ENCODE measurements around the gene PAPOLA. TPM values are rescaled to one million over a fixed set of nuclear protein-coding genes. Genes with fewer than 3 reads are reported as not detected.
"Not testable (repeated sequence)": the region's sequence is repeated elsewhere in the genome, so short reads cannot be mapped to it uniquely, and the experiment has no call there.

Gene PAPOLA
- 225 TPM for polyA plus RNA-seq (2013, experiment 1 of 4)
- 227 TPM for polyA plus RNA-seq (2013, experiment 2 of 4)
- 193 TPM for polyA plus RNA-seq (2013, experiment 3 of 4)
- 204 TPM for polyA plus RNA-seq (2013, experiment 4 of 4)

- Histone ChIP-seq H3K27ac (ENCODE audit: insufficient read depth, low read depth, low read length, poor library complexity, severe bottlenecking) (peak within 1 kb of the TSS; percentile 94), H3K4me3 (ENCODE audit: insufficient read depth, low read depth, low read length) (peak within 1 kb of the TSS; percentile 91), H3K27me3 (ENCODE audit: control insufficient read depth, insufficient read depth, low read length, poor library complexity, severe bottlenecking) (no peaks in the 10 kb centered on the region), H3K36me3 (ENCODE audit: control insufficient read depth, insufficient read depth, low read length) (no peaks in the 10 kb centered on the region), H3K9me3 (ENCODE audit: control insufficient read depth, low read length) (no peaks in the 10 kb centered on the region), H3K4me1 (ENCODE audit: control insufficient read depth, insufficient read depth, low read length) (peaks cover 8% of the 10 kb centered on the region)
- 0% methylated on average over 86 to 87 of the region's 87 CpGs for WGBS, 2 experiments
Observed at GRCh38 chr14:96501740-96502620, at the start of gene PAPOLA. TSS of gene PAPOLA (plus strand) at chr14:96502382. CDS start at chr14:96502593, 211 bp downstream.

DNA sequence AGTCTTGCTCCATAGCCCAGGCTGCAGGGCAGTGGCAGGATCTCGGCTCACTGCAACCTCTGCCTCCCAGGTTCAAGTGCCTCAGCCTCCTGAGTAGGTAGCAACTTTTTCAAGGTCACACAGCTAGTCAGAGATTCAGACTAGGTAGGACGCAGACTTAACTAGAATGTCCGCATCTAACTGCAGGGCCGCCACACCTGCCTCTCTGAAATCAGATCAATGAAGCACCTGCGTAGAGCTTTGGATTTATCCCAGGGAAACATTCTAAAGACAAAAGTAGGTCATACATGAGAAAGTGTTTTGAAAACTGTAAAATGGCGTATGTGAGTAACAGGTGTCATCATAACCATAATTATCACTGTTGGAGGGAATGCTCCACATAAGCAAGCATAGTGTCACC, 49.5 kb upstream of the PAPOLA start:
- no peak overlapping the region for H3K4me3 ChIP-seq (ENCODE audit: insufficient read depth, low read depth, low read length)
- H3K27ac ChIP-seq (ENCODE audit: insufficient read depth, low read depth, low read length, poor library complexity, severe bottlenecking) = no peak overlapping the region
- H3K27me3 ChIP-seq (ENCODE audit: control insufficient read depth, insufficient read depth, low read length, poor library complexity, severe bottlenecking) = no peaks in the 10 kb centered on the region
- 93 to 94% methylated on average over 6 of the region's 6 CpGs for WGBS, 2 experiments
- H3K4me1 ChIP-seq (ENCODE audit: control insufficient read depth, insufficient read depth, low read length) = no peaks in the 10 kb centered on the region
- no peaks in the 10 kb centered on the region for H3K9me3 ChIP-seq (ENCODE audit: control insufficient read depth, low read length)
- H3K36me3 ChIP-seq (ENCODE audit: control insufficient read depth, insufficient read depth, low read length) = no peaks in the 10 kb centered on the region

- Histone ChIP-seq H3K9me3 (ENCODE audit: control insufficient read depth, low read length) (no peaks in the 10 kb centered on the region), H3K27me3 (ENCODE audit: control insufficient read depth, insufficient read depth, low read length, poor library complexity, severe bottlenecking) (no peaks in the 10 kb centered on the region), H3K27ac (ENCODE audit: insufficient read depth, low read depth, low read length, poor library complexity, severe bottlenecking) (no peak overlapping the region), H3K4me1 (ENCODE audit: control insufficient read depth, insufficient read depth, low read length) (no peaks in the 10 kb centered on the region), H3K4me3 (ENCODE audit: insufficient read depth, low read depth, low read length) (no peak overlapping the region), H3K36me3 (ENCODE audit: control insufficient read depth, insufficient read depth, low read length) (no peaks in the 10 kb centered on the region)
- 88 to 93% methylated on average over 5 of the region's 5 CpGs for WGBS, 2 experiments
Observed at GRCh38 chr14:96455588-96455987, 46.6 kb upstream of the PAPOLA start.

- Histone ChIP-seq H3K4me3 (ENCODE audit: insufficient read depth, low read depth, low read length) (no peak overlapping the region), H3K27me3 (ENCODE audit: control insufficient read depth, insufficient read depth, low read length, poor library complexity, severe bottlenecking) (no peaks in the 10 kb centered on the region)
Observed at GRCh38 chr14:96459851-96460250, 42.3 kb upstream of the PAPOLA start.

GRCh38 chr14:96461950-96462798, 40.0 kb upstream of the PAPOLA start:
- Histone ChIP-seq H3K36me3 (ENCODE audit: control insufficient read depth, insufficient read depth, low read length) (no peaks in the 10 kb centered on the region), H3K27ac (ENCODE audit: insufficient read depth, low read depth, low read length, poor library complexity, severe bottlenecking) (no peak overlapping the region), H3K9me3 (ENCODE audit: control insufficient read depth, low read length) (no peaks in the 10 kb centered on the region), H3K27me3 (ENCODE audit: control insufficient read depth, insufficient read depth, low read length, poor library complexity, severe bottlenecking) (no peaks in the 10 kb centered on the region), H3K4me1 (ENCODE audit: control insufficient read depth, insufficient read depth, low read length) (no peaks in the 10 kb centered on the region), H3K4me3 (ENCODE audit: insufficient read depth, low read depth, low read length) (no peak overlapping the region)
- 84 to 88% methylated on average over 8 of the region's 8 CpGs for WGBS, 2 experiments

More at GRCh38 chr14:96459851-96460250, 42.3 kb upstream of the PAPOLA start:
- H3K4me1 ChIP-seq (ENCODE audit: control insufficient read depth, insufficient read depth, low read length) = no peaks in the 10 kb centered on the region
- WGBS, 2 experiments = 88 to 98% methylated on average over 3 of the region's 3 CpGs
- no peaks in the 10 kb centered on the region for H3K36me3 ChIP-seq (ENCODE audit: control insufficient read depth, insufficient read depth, low read length)
- H3K9me3 ChIP-seq (ENCODE audit: control insufficient read depth, low read length) = no peaks in the 10 kb centered on the region
- no peak overlapping the region for H3K27ac ChIP-seq (ENCODE audit: insufficient read depth, low read depth, low read length, poor library complexity, severe bottlenecking)

DNA sequence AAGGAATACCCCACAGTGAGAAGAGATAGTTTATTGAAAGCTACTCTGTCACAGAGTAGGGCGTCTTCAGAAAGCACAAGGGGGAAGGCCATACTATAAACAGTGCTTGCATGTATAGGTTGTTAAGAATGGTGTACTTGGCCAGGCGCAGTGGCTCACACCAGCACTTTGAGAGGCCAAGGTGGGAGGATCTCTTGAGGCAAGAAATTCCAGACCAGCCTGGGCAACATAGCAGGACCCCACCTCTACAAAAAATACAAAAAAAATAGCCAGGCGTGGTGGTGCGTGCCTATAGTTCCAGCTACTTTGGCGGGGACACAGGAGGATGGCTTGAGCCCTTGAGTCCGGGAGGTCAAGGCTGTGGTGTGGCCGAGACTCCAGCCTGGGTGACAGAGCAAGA, 38.0 kb upstream of the PAPOLA start:
- Histone ChIP-seq H3K27ac (ENCODE audit: insufficient read depth, low read depth, low read length, poor library complexity, severe bottlenecking) (no peak overlapping the region), H3K4me1 (ENCODE audit: control insufficient read depth, insufficient read depth, low read length) (no peaks in the 10 kb centered on the region), H3K4me3 (ENCODE audit: insufficient read depth, low read depth, low read length) (no peak overlapping the region), H3K36me3 (ENCODE audit: control insufficient read depth, insufficient read depth, low read length) (no peaks in the 10 kb centered on the region), H3K27me3 (ENCODE audit: control insufficient read depth, insufficient read depth, low read length, poor library complexity, severe bottlenecking) (no peaks in the 10 kb centered on the region), H3K9me3 (ENCODE audit: control insufficient read depth, low read length) (no peaks in the 10 kb centered on the region)
- WGBS, 2 experiments = 92 to 94% methylated on average over 7 of the region's 7 CpGs

GRCh38 chr14:96466918-96467317, 35.3 kb upstream of the PAPOLA start:
- no peaks in the 10 kb centered on the region for H3K4me1 ChIP-seq (ENCODE audit: control insufficient read depth, insufficient read depth, low read length)
- H3K36me3 ChIP-seq (ENCODE audit: control insufficient read depth, insufficient read depth, low read length) = no peaks in the 10 kb centered on the region
- H3K4me3 ChIP-seq (ENCODE audit: insufficient read depth, low read depth, low read length) = no peak overlapping the region
- H3K27me3 ChIP-seq (ENCODE audit: control insufficient read depth, insufficient read depth, low read length, poor library complexity, severe bottlenecking) = no peaks in the 10 kb centered on the region
- H3K27ac ChIP-seq (ENCODE audit: insufficient read depth, low read depth, low read length, poor library complexity, severe bottlenecking) = no peak overlapping the region
- 100% methylated on average over 1 of the region's 3 CpGs; no CpG with 5 or more reads in 1 of the 2 experiments for WGBS, 2 experiments
- no peaks in the 10 kb centered on the region for H3K9me3 ChIP-seq (ENCODE audit: control insufficient read depth, low read length)

- no peaks in the 10 kb centered on the region for H3K36me3 ChIP-seq (ENCODE audit: control insufficient read depth, insufficient read depth, low read length)
- no peak overlapping the region for H3K27ac ChIP-seq (ENCODE audit: insufficient read depth, low read depth, low read length, poor library complexity, severe bottlenecking)
- 79 to 83% methylated on average over 3 of the region's 4 CpGs for WGBS, 2 experiments
- H3K27me3 ChIP-seq (ENCODE audit: control insufficient read depth, insufficient read depth, low read length, poor library complexity, severe bottlenecking) = no peaks in the 10 kb centered on the region
- no peak overlapping the region for H3K4me3 ChIP-seq (ENCODE audit: insufficient read depth, low read depth, low read length)
- no peaks in the 10 kb centered on the region for H3K9me3 ChIP-seq (ENCODE audit: control insufficient read depth, low read length)
- H3K4me1 ChIP-seq (ENCODE audit: control insufficient read depth, insufficient read depth, low read length) = no peaks in the 10 kb centered on the region
Observed at GRCh38 chr14:96470331-96470730, 31.9 kb upstream of the PAPOLA start.

- not testable (repeated sequence) for H3K27me3 ChIP-seq (ENCODE audit: control insufficient read depth, insufficient read depth, low read length, poor library complexity, severe bottlenecking); H3K4me3 ChIP-seq (ENCODE audit: insufficient read depth, low read depth, low read length); H3K4me1 ChIP-seq (ENCODE audit: control insufficient read depth, insufficient read depth, low read length); H3K27ac ChIP-seq (ENCODE audit: insufficient read depth, low read depth, low read length, poor library complexity, severe bottlenecking); H3K9me3 ChIP-seq (ENCODE audit: control insufficient read depth, low read length); H3K36me3 ChIP-seq (ENCODE audit: control insufficient read depth, insufficient read depth, low read length)
- WGBS, 2 experiments = 90 to 96% methylated on average over 4 of the region's 4 CpGs
Observed at GRCh38 chr14:96470967-96471366, 31.2 kb upstream of the PAPOLA start.

GRCh38 chr14:96478119-96478518, 24.1 kb upstream of the PAPOLA start:
- Histone ChIP-seq H3K4me1 (ENCODE audit: control insufficient read depth, insufficient read depth, low read length) (no peaks in the 10 kb centered on the region), H3K36me3 (ENCODE audit: control insufficient read depth, insufficient read depth, low read length) (no peaks in the 10 kb centered on the region), H3K27me3 (ENCODE audit: control insufficient read depth, insufficient read depth, low read length, poor library complexity, severe bottlenecking) (no peaks in the 10 kb centered on the region), H3K27ac (ENCODE audit: insufficient read depth, low read depth, low read length, poor library complexity, severe bottlenecking) (no peak overlapping the region), H3K4me3 (ENCODE audit: insufficient read depth, low read depth, low read length) (no peak overlapping the region), H3K9me3 (ENCODE audit: control insufficient read depth, low read length) (no peaks in the 10 kb centered on the region)
- WGBS, 2 experiments = 91 to 95% methylated on average over 6 of the region's 6 CpGs
